Sigmoid colon (tissue), 4 donors: ENCODE results near the gene GLDC.

Experiments
- POLR2A ChIP-seq, 2 donors: fragments of 450-650 bp; IDR thresholded peaks; one replicate each; pipeline ENCODE4 v1.6.1; 2016; ENCODE audit warnings: antibody characterized with exemption in 2 of 2, mild to moderate bottlenecking in 2 of 2, moderate library complexity in 2 of 2
- POLR2AphosphoS5 ChIP-seq, 4 donors: sonication (generic); formaldehyde crosslinking; IDR thresholded peaks; one replicate each; pipeline ENCODE4 v1.6.1; 2017; ENCODE audit warnings: antibody characterized with exemption in 4 of 4
- TF ChIP-seq, protein P1 (sequence below), 4 experiments: fragments of 450-650 bp in 3 of 4; fragments of 200-600 bp in 1 of 4; IDR thresholded peaks; one replicate each; pipeline ENCODE4 v1.5.1; 2016 to 2019; ENCODE audit warnings: antibody characterized with exemption in 4 of 4, mild to moderate bottlenecking in 3 of 4, moderate library complexity in 2 of 4

DNA sequence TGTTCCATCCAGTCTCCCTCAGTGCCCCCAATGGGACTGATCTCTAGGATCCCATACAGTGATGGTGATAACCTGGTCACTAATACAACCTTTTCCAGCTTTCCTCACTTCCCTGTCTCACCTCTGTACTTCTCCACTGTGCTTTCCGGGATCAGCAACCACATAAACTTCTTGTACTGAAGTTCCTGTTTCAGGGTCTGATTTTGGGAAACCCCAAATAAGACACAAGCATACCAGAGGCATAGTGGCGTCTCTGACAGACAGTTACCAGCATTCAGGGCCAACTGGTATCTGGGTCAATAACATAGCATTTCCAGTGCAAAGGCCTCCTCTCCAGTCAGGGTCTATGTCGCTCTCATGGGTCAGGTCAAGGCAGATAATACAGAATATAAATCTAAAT lies 64.3 kb downstream of the GLDC start:
- TF ChIP-seq, protein P1, sequence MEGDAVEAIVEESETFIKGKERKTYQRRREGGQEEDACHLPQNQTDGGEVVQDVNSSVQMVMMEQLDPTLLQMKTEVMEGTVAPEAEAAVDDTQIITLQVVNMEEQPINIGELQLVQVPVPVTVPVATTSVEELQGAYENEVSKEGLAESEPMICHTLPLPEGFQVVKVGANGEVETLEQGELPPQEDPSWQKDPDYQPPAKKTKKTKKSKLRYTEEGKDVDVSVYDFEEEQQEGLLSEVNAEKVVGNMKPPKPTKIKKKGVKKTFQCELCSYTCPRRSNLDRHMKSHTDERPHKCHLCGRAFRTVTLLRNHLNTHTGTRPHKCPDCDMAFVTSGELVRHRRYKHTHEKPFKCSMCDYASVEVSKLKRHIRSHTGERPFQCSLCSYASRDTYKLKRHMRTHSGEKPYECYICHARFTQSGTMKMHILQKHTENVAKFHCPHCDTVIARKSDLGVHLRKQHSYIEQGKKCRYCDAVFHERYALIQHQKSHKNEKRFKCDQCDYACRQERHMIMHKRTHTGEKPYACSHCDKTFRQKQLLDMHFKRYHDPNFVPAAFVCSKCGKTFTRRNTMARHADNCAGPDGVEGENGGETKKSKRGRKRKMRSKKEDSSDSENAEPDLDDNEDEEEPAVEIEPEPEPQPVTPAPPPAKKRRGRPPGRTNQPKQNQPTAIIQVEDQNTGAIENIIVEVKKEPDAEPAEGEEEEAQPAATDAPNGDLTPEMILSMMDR (IDR thresholded peaks at IDR 0.05): no peak
- TF ChIP-seq POLR2A (IDR thresholded peaks at IDR 0.05) (no peak), POLR2AphosphoS5 (IDR thresholded peaks at IDR 0.05) (no peak)
